Colon (tissue), 2 donors: ENCODE data around the gene WNT3A.

Source experiments
- FAIRE-seq: peaks from 2 replicates; lab custom pipeline; 2012; peaks lifted over from hg19 to GRCh38; lab: Jason Lieb, UNC
- donor health status: control.
- donor health status: control.

The WNT3A gene

GRCh38 chr1:227999056-227999930, 7.5 kb upstream of the WNT3A start:
- FAIRE-seq, result no peak

DNA sequence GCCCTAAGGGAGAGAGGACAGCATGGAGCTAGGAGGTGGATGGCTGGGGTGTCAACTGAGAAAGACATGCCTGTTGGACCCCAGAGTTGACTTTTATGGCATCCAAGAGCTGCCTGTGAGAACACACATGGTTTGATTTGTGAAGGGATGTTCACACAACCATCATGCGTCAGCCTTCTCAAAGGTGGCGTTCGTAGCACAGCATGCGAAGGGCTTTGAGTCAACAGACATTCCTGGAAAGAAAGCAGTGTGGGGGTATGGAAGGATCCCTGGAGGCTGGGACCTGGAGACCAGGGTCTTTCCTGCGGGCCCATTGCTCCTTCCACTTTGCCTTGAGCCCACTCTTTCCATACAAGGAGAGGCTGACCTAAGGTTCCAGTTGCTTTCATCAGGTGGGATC, 6.4 kb upstream of the WNT3A start:
- no peak for FAIRE-seq

DNA sequence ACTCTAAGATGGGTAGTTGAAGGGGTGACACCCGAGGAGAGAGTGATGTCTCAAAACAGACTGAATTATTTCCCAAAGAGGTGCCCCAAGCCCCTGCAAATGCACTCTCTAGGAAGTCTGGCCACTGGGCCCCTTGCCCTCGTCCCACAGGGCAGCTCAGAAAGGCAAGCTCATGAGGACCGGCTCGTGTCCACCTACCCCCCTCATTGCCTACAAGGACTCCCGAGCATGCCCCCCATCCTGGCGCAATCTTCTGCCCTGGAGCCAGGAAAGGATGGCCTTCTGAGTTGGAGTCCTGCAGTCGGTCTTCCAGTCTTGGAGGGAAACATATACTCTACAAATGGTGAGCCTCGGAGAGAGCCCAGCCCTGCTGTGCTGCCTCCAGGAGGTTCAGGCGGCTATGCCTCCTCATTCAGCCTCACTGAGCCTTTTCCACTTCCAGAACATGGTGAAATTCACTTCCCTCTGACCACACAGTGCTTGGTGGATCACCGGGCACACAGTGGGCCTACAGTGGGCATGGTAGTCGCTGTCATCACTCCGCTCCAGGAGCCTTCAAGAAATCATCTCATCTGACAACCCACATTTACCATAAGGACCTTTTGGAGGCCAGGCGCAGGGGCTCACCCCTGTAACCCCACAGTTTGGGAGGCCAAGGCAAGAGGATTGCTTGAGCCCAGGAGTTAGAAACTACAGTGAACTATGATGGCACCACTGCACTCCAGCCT, 5.8 kb upstream of the WNT3A start:
- FAIRE-seq, result no peak

GRCh38 chr1:228001738-228002535, 4.9 kb upstream of the WNT3A start:
- FAIRE-seq, result no peak

GRCh38 chr1:228002792-228003191, 4.0 kb upstream of the WNT3A start:
- FAIRE-seq, result no peak

- no peak for FAIRE-seq
These were observed 3.1 kb upstream of the WNT3A start for GRCh38 chr1:228003461-228004330.

GRCh38 chr1:228004331-228004855, 2.4 kb upstream of the WNT3A start:
- no peak for FAIRE-seq

GRCh38 chr1:228004856-228005462, 1.8 kb upstream of the WNT3A start:
- FAIRE-seq, result no peak

GRCh38 chr1:228005511-228006033, 1.2 kb upstream of the WNT3A start:
- no peak for FAIRE-seq

- no peak for FAIRE-seq
These were observed 588 bp upstream of the WNT3A start for GRCh38 chr1:228006034-228006785.

DNA sequence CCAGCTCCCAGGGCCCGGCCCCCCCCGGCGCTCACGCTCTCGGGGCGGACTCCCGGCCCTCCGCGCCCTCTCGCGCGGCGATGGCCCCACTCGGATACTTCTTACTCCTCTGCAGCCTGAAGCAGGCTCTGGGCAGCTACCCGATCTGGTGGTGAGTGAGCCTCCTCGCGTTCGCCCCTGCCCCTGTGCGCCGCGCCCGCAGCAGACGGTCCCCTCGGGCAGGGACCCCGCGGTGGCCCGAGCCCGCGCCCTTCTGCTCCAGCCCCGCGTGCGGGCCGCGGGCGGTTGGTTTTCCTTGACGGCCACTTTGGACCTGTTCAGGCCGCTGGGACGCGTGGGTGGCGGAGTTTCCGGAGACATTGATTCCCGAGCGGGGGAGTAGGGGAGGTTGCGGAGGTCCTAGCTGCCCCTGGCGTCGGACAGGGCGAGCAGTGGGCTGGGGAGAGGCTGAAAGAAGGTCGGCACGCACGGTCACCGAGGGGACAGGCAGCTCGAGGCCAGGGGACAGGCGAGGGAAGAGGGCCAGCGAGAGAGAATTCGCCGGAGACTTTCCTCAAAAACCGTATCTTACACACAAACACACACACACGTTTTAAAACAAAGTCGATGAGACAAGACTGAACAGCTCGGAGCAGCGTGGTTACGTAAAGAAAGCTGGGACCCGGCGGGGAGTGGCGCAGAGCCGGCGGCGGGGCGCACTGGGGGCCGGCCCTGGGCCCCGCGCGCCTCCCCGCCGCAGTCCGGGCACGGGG, 427 bp downstream of the WNT3A start:
- no peak for FAIRE-seq

DNA sequence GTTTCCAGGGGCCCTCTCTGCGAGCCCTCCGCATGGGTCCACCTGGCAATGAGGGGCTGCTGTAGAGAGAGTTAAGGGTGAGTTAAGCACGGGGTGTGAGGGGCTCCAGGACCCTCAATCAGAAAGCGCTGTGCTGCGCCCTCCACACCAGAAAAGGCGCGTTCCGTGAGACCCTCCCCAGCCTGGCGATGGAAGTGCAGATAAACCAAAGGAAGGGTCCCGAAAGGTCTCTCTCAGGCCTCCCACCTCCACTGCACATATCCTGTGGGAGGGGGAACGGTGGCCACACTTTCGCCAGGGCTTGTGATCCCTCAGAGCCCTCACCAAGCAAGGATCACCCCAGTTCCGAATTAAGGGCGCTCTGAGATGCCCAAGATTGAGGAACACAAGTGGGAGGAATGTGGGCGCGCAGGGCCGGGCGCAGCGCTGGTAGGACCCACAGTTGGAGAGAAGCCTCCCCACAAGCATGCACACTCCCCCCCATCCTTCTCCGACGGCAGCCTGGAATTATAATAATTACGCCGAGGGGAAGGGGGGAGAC, 1.1 kb downstream of the WNT3A start:
- no peak for FAIRE-seq

- FAIRE-seq, result no peak
These were observed 1.8 kb downstream of the WNT3A start for GRCh38 chr1:228008391-228009115.

- FAIRE-seq, result no peak
These were observed 2.5 kb downstream of the WNT3A start for GRCh38 chr1:228009116-228009827.

- no peak for FAIRE-seq
These were observed 3.3 kb downstream of the WNT3A start for GRCh38 chr1:228009828-228010775.

DNA sequence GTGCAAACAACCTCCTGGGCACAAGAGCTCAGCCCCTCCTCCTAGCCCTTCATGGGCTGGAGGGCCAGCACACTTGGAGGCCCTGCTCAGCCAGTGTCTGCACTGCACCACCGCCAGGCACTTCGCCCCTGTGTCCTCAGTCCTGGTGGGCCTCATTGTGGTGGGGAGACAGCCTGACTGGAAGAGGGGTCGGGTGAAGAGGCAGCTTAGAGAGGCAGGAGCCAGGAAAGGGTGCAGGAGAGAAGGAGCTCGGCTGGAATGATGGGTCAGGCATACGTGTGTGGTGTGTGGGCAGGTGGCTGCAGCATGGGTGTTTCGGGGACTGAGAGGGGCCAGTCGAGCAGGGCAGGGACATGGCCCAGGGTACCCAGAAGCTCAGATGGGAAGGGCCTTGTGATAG, 4.1 kb downstream of the WNT3A start:
- FAIRE-seq, result no peak
